Stimulated activated CD8-positive, alpha-beta memory T cell treated with anti-CD3 and anti-CD28 coated beads, Interleukin-12 subunit alpha, Interleukin-12 subunit beta, amount 100 ng/mL, for 1 hour (primary cell): Measurements from ENCODE around the gene PYGB.

Experiments used
- DNase-seq: peaks from one replicate; pipeline ENCODE4 v3.0.0-alpha.2; 2020; ENCODE audit warnings: low read depth

PYGB gene

GRCh38 chr20:25283221-25283951, 35.5 kb downstream of the PYGB start:
- no peak for DNase-seq

GRCh38 chr20:25284131-25284601, 36.3 kb downstream of the PYGB start:
- no peak for DNase-seq

GRCh38 chr20:25285091-25285647, 37.3 kb downstream of the PYGB start:
- no peak for DNase-seq

GRCh38 chr20:25285856-25286798, 38.2 kb downstream of the PYGB start:
- DNase-seq, result no peak

GRCh38 chr20:25286917-25287316, 39.0 kb downstream of the PYGB start:
- no peak for DNase-seq

- DNase-seq, result no peak
Measured at GRCh38 chr20:25287631-25288290, 39.9 kb downstream of the PYGB start.

- no peak for DNase-seq
Measured at GRCh38 chr20:25288291-25289181, 40.7 kb downstream of the PYGB start.

GRCh38 chr20:25289886-25290597, 42.2 kb downstream of the PYGB start:
- DNase-seq, result no peak

GRCh38 chr20:25290646-25291431, 43.0 kb downstream of the PYGB start:
- DNase-seq, result no peak

GRCh38 chr20:25291432-25292133, 43.7 kb downstream of the PYGB start:
- no peak for DNase-seq

- no peak for DNase-seq
Measured at GRCh38 chr20:25292176-25292891, 44.4 kb downstream of the PYGB start.

- no peak for DNase-seq
Measured at GRCh38 chr20:25293507-25293906, 45.6 kb downstream of the PYGB start.

GRCh38 chr20:25293910-25294458, 46.1 kb downstream of the PYGB start:
- no peak for DNase-seq

GRCh38 chr20:25294459-25295385, 46.8 kb downstream of the PYGB start:
- peak; percentile 26 for DNase-seq

- DNase-seq, result no peak
Measured at GRCh38 chr20:25295386-25296093, 47.7 kb downstream of the PYGB start.
